Right lobe of liver (tissue), 4 donors: ENCODE measurements around the gene C3orf38.

Experiments
- POLR2A ChIP-seq: fragments of 450-650 bp; IDR thresholded peaks from one replicate; pipeline ENCODE4 v1.6.1; 2017; ENCODE audit warnings: antibody characterized with exemption, mild to moderate bottlenecking
- TF ChIP-seq, protein P1 (sequence below), 4 donors: fragments of 200-600 bp in 3 of 4; fragments of 450-650 bp in 1 of 4; IDR thresholded peaks; one replicate each; pipeline versions ENCODE4 v1.5.1 to v1.8.0; 2016 to 2022; ENCODE audit warnings: antibody characterized with exemption in 4 of 4, mild to moderate bottlenecking in 2 of 4
- donor health status: DM: no; HTN: no; CAD: no.
- donor health status: DM: no; HTN: no; CAD: no.
- donor health status: DM: no; HTN: yes; CAD: no.

DNA sequence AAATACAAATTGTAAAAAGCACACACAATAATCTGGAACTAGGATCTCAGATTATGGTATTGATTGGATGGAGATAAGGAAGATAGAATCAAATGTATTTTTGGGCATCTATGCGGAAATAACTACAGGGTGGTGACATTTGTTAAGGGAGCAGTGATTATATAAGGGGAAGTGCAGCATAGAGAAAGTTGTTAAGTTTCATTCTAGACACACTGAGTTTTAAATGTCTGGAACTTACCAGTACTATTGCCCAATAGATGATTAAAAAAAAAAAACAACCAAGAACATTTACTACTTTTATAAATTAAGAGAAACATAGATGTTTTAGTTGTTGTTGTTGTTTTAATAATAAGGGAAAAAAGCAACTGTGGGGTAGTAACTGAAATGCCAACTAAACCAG is 32.1 kb upstream of the C3orf38 start:
- TF ChIP-seq, protein P1, sequence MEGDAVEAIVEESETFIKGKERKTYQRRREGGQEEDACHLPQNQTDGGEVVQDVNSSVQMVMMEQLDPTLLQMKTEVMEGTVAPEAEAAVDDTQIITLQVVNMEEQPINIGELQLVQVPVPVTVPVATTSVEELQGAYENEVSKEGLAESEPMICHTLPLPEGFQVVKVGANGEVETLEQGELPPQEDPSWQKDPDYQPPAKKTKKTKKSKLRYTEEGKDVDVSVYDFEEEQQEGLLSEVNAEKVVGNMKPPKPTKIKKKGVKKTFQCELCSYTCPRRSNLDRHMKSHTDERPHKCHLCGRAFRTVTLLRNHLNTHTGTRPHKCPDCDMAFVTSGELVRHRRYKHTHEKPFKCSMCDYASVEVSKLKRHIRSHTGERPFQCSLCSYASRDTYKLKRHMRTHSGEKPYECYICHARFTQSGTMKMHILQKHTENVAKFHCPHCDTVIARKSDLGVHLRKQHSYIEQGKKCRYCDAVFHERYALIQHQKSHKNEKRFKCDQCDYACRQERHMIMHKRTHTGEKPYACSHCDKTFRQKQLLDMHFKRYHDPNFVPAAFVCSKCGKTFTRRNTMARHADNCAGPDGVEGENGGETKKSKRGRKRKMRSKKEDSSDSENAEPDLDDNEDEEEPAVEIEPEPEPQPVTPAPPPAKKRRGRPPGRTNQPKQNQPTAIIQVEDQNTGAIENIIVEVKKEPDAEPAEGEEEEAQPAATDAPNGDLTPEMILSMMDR (IDR thresholded peaks at IDR 0.05), result no peak
- TF ChIP-seq POLR2A, result no peak
